ENCODE data around the gene HOXD9. TPM values are rescaled to one million over a fixed set of nuclear protein-coding genes. Genes with fewer than 3 reads are reported as not detected.

The HOXD9 gene
- total RNA-seq, 1 experiment from 2014 or later = not detected

- Histone ChIP-seq H3F3A (ENCODE audit: insufficient read depth, low read depth) (no peaks in the 10 kb centered on the region), H3K4me3 (0 out of 2 replicates have a peak overlapping the region, but pooled peaks have one; percentile 3), H3K4me2 (peak overlapping the region; percentile 34), H3K9me2 (ENCODE audit: insufficient read depth) (no peaks in the 10 kb centered on the region), H3K27me3 (ENCODE audit: insufficient read depth, low read depth) (peaks cover 52% of the 10 kb centered on the region), H3K27ac (no peak overlapping the region), H3K36me3 (ENCODE audit: low read depth) (no peaks in the 10 kb centered on the region), H2AFZ (no peak overlapping the region), H3K79me2 (ENCODE audit: low read depth) (no peaks in the 10 kb centered on the region), H4K20me1 (ENCODE audit: insufficient read depth) (no peaks in the 10 kb centered on the region), H3K9me3 (ENCODE audit: insufficient read depth, low read depth) (no peaks in the 10 kb centered on the region), H3K4me1 (replicated peaks; ENCODE audit: insufficient read depth) (no peaks in the 10 kb centered on the region)
- no peak for TF ChIP-seq EZH2 (IDR thresholded peaks at IDR 0.05; ENCODE audit: low read depth)
- TF ChIP-seq, protein P1, sequence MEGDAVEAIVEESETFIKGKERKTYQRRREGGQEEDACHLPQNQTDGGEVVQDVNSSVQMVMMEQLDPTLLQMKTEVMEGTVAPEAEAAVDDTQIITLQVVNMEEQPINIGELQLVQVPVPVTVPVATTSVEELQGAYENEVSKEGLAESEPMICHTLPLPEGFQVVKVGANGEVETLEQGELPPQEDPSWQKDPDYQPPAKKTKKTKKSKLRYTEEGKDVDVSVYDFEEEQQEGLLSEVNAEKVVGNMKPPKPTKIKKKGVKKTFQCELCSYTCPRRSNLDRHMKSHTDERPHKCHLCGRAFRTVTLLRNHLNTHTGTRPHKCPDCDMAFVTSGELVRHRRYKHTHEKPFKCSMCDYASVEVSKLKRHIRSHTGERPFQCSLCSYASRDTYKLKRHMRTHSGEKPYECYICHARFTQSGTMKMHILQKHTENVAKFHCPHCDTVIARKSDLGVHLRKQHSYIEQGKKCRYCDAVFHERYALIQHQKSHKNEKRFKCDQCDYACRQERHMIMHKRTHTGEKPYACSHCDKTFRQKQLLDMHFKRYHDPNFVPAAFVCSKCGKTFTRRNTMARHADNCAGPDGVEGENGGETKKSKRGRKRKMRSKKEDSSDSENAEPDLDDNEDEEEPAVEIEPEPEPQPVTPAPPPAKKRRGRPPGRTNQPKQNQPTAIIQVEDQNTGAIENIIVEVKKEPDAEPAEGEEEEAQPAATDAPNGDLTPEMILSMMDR (conservative IDR thresholded peaks at IDR 0.05) = peak; percentile 100
- intact Hi-C loops (cut with micrococcal nuclease; ENCODE audit: unreplicated experiment) = loop anchor here (1.0 to 5.0 kb wide), 8 partner anchors 328 to 1205 kb away; no protein-coding TSS in a partner anchor
- ChIA-PET POLR2A (ENCODE audit: unreplicated experiment) (interaction anchor here (0.7 kb wide), 1 partner anchor 1035 kb away, joined by 3 read pairs; no protein-coding TSS in a partner anchor), CTCF (interaction anchor here (0.6 to 2.9 kb wide), 10 partner anchors 328 to 1118 kb away, joined by 3 to 15 read pairs (median 10); no protein-coding TSS in a partner anchor)
- no TSS peak for BruUV-seq (replicated peaks)
- peak; percentile 43 to 67 for DNase-seq
These were observed 4.6 kb downstream of the HOXD9 start for GRCh38 chr2:176126929-176127773.

- DNase-seq = no peak
- ChIA-PET CTCF (interaction anchor here (0.6 to 2.9 kb wide), 8 partner anchors 327 to 1117 kb away, joined by 3 to 15 read pairs (median 12); no protein-coding TSS in a partner anchor), POLR2A (ENCODE audit: unreplicated experiment) (no interaction called here)
- no TSS peak for BruUV-seq (replicated peaks)
- Histone ChIP-seq H3K36me3 (ENCODE audit: low read depth) (no peaks in the 10 kb centered on the region), H3F3A (ENCODE audit: insufficient read depth, low read depth) (no peaks in the 10 kb centered on the region), H3K9me3 (ENCODE audit: insufficient read depth, low read depth) (no peaks in the 10 kb centered on the region), H3K4me3 (no peak overlapping the region), H3K27ac (no peak overlapping the region), H2AFZ (no peak overlapping the region), H3K4me2 (no peak overlapping the region), H3K4me1 (replicated peaks; ENCODE audit: insufficient read depth) (no peaks in the 10 kb centered on the region), H3K9me2 (ENCODE audit: insufficient read depth) (no peaks in the 10 kb centered on the region), H4K20me1 (ENCODE audit: insufficient read depth) (no peaks in the 10 kb centered on the region), H3K79me2 (ENCODE audit: low read depth) (no peaks in the 10 kb centered on the region), H3K27me3 (ENCODE audit: insufficient read depth, low read depth) (peaks cover 52% of the 10 kb centered on the region)
- TF ChIP-seq, protein P1 (conservative IDR thresholded peaks at IDR 0.05) = no peak
- TF ChIP-seq EZH2 (IDR thresholded peaks at IDR 0.05; ENCODE audit: low read depth) = no peak
- intact Hi-C loops (cut with micrococcal nuclease; ENCODE audit: unreplicated experiment) = loop anchor here (1.0 to 5.0 kb wide), 8 partner anchors 327 to 1205 kb away; no protein-coding TSS in a partner anchor
These were observed 5.2 kb downstream of the HOXD9 start for GRCh38 chr2:176127774-176128072.

- Histone ChIP-seq H3K79me2 (ENCODE audit: low read depth) (no peaks in the 10 kb centered on the region), H2AFZ (no peak overlapping the region), H4K20me1 (ENCODE audit: insufficient read depth) (no peaks in the 10 kb centered on the region), H3K4me2 (no peak overlapping the region), H3K36me3 (ENCODE audit: low read depth) (no peaks in the 10 kb centered on the region), H3K9me2 (ENCODE audit: insufficient read depth) (no peaks in the 10 kb centered on the region), H3F3A (ENCODE audit: insufficient read depth, low read depth) (no peaks in the 10 kb centered on the region), H3K27ac (no peak overlapping the region), H3K9me3 (ENCODE audit: insufficient read depth, low read depth) (no peaks in the 10 kb centered on the region), H3K4me3 (no peak overlapping the region), H3K4me1 (replicated peaks; ENCODE audit: insufficient read depth) (no peaks in the 10 kb centered on the region), H3K27me3 (ENCODE audit: insufficient read depth, low read depth) (peaks cover 52% of the 10 kb centered on the region)
- TF ChIP-seq, protein P1 (conservative IDR thresholded peaks at IDR 0.05) = no peak
- TF ChIP-seq EZH2 (IDR thresholded peaks at IDR 0.05; ENCODE audit: low read depth) = no peak
- CTCF ChIA-PET = interaction anchor here (0.6 to 2.9 kb wide), 6 partner anchors 327 to 526 kb away, joined by 3 to 15 read pairs (median 10); no protein-coding TSS in a partner anchor
- DNase-seq = no peak
- no TSS peak for BruUV-seq (replicated peaks)
- intact Hi-C loops (cut with micrococcal nuclease; ENCODE audit: unreplicated experiment) = loop anchor here (5.0 kb wide), 1 partner anchor 1204 kb away; no protein-coding TSS in a partner anchor
- POLR2A ChIA-PET (ENCODE audit: unreplicated experiment) = interaction anchor here (0.6 kb wide), 1 partner anchor 508 kb away, joined by 3 read pairs; no protein-coding TSS in a partner anchor
These were observed 5.9 kb downstream of the HOXD9 start for GRCh38 chr2:176128172-176128981.

All from PC-9 (cell line).